GM21528 (cell line): ENCODE data around the gene TICAM2.

ENCODE experiments used
- ATAC-seq: cut with Tn5 transposase; IDR thresholded peaks from one replicate; pipeline ENCODE4 v1.9.1; 2021; ENCODE audit warnings: mild to moderate bottlenecking, moderate library complexity; ENCODE audit not compliant: unreplicated experiment, low FRiP score

Gene TICAM2

GRCh38 chr5:115542086-115542485, 60.2 kb downstream of the TICAM2 start:
- no peak for ATAC-seq

DNA sequence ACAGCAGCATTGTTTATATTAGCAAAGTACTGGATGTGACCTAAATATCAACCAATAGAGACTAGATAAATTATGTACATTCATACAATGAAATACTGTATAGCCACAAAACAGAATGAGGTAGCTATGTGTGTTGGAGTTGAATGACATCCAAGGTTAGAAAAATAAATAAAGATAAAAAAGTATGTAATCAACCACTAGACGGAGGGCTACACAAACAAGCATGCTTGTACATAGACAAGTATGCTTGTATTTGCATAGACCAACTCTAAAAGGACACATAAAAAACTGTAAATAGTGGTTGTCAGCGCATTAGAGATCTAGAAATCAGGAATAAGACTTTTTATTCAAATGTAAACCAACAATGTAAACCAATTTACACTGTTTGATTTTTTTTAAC, 60.7 kb downstream of the TICAM2 start:
- ATAC-seq, result no peak

GRCh38 chr5:115535479-115536035, 66.7 kb downstream of the TICAM2 start:
- no peak for ATAC-seq

- no peak for ATAC-seq
Observed at GRCh38 chr5:115532517-115532916, 69.8 kb downstream of the TICAM2 start.

DNA sequence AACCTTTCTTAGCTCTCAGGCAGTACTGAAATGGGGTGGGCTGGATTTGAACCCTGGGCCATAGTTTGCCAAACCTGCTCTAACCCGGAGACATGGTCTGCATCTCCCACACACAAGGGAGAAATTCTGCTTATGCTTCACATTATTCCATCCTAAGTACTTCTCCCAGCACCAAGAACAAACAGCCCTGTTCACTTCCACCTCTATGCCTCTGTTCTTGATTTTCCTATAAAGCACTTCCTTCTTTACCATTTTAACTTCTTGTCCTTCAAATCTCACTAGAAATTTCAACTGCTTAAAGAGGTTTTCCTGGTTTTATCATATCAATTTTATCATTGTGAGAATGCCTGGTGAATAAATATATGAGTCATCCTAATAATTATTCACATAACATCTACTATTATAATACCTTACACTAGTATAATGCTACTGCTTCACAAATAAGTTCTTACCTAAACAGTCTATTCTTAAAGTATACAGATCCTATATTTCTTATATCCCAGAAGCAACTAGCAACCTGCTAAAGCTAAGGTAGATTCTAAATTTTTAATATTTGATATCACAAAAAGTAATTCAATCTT, 70.4 kb downstream of the TICAM2 start:
- ATAC-seq, result no peak

DNA sequence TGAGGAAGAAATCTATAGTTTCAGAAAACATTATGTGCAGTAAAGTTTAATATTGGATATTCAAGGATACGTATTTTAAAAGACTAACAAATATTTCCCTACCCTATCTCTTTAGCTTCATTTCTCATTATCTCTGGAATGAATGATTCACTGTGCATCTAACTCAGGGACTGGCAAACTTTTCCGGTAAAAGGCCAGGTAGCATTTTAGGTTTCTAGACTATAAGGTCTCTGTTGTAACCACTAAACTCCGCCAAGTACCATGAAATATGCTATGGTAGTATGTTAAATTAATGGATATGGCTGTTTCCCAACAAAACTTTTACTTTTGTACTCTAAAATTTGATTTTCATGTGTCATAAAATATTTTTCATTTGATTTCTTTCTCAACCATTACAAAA, 70.9 kb downstream of the TICAM2 start:
- ATAC-seq, result no peak

- no peak for ATAC-seq
Observed at GRCh38 chr5:115530426-115530825, 71.9 kb downstream of the TICAM2 start.
